Tibial nerve (tissue), 3 donors: ENCODE results near the gene DENND2D.

Experiments used
- CTCF ChIP-seq, 5 experiments: fragments of 200-600 bp in 3 of 5; fragments of 450-650 bp in 2 of 5; sonication (generic) in 3 of 5; IDR thresholded peaks; one replicate each; pipeline ENCODE4 v1.5.1; 2016 to 2019; ENCODE audit warnings: antibody characterized with exemption in 5 of 5, mild to moderate bottlenecking in 3 of 5, moderate library complexity in 2 of 5
- POLR2A ChIP-seq, 2 donors: fragments of 450-650 bp; IDR thresholded peaks; one replicate each; pipeline ENCODE4 v1.6.1; 2017; ENCODE audit warnings: antibody characterized with exemption in 2 of 2, mild to moderate bottlenecking in 2 of 2, moderate library complexity in 2 of 2

GRCh38 chr1:111232134-111232533 lies 31.7 kb upstream of the DENND2D start:
- TF ChIP-seq CTCF (IDR thresholded peaks at IDR 0.05) (no peak), POLR2A (IDR thresholded peaks at IDR 0.05) (no peak)
